NB4 (cell line): Measurements from ENCODE around the gene AKT3.

Source experiments
- CTCF ChIP-seq: IDR thresholded peaks from one replicate; pipeline ENCODE4 v1.5.1; 2012; ENCODE audit warnings: low read depth, low read length
- MAX ChIP-seq: IDR thresholded peaks from 2 replicates; pipeline ENCODE4 v1.6.1; 2011; ENCODE audit warnings: low read depth, low read length
- POLR2A ChIP-seq: IDR thresholded peaks from 2 replicates; pipeline ENCODE4 v1.6.1; 2011; ENCODE audit warnings: mild to moderate bottlenecking; ENCODE audit not compliant: insufficient read length; ENCODE audit errors: extremely low read depth

- TF ChIP-seq CTCF (no peak), POLR2A (no peak), MAX (no peak)
These were observed 4.2 kb downstream of the AKT3 start for GRCh38 chr1:243845888-243846287.
